Osteoblast (primary cell): ENCODE results near the gene FARP1. TPM values are rescaled to one million over a fixed set of nuclear protein-coding genes. Genes with fewer than 3 reads are reported as not detected.

ENCODE experiments used
- DNase-seq: peaks from one replicate; pipeline ENCODE4 v3.0.0; 2011; ENCODE audit warnings: low spot score, mixed read lengths; ENCODE audit not compliant: insufficient read length; ENCODE audit errors: missing footprints
- H2AFZ ChIP-seq: 2 replicates; pipeline ENCODE4 v1.6.0; 2011; ENCODE audit warnings: mild to moderate bottlenecking, low read length
- H3K27ac ChIP-seq: 2 replicates; pipeline ENCODE4 v1.5.1; 2011; ENCODE audit warnings: mild to moderate bottlenecking, low read depth, low read length, moderate library complexity
- H3K27me3 ChIP-seq: 2 replicates; pipeline ENCODE4 v1.6.0; 2012; ENCODE audit warnings: mild to moderate bottlenecking, control low read depth, inconsistent platforms, low read length, moderate library complexity; ENCODE audit not compliant: insufficient read depth
- H3K36me3 ChIP-seq: 2 replicates; pipeline ENCODE4 v1.5.1; 2011; ENCODE audit warnings: mild to moderate bottlenecking, low read length, control low read depth, moderate library complexity; ENCODE audit not compliant: insufficient read depth
- H3K4me1 ChIP-seq: 2 replicates; pipeline ENCODE4 v1.5.1; 2011; ENCODE audit warnings: mild to moderate bottlenecking, low read length, control low read depth, moderate library complexity; ENCODE audit not compliant: insufficient read depth
- H3K4me2 ChIP-seq: 2 replicates; pipeline ENCODE4 v1.6.0; 2011; ENCODE audit warnings: mild to moderate bottlenecking, low read length; ENCODE audit not compliant: insufficient read depth
- H3K4me3 ChIP-seq: fragments of 200-600 bp; sonication (generic); 3 replicates; pipeline ENCODE4 v1.5.1; 2012; ENCODE audit warnings: mild to moderate bottlenecking, low read length, inconsistent platforms; ENCODE audit not compliant: insufficient read depth
- H3K79me2 ChIP-seq: 2 replicates; pipeline ENCODE4 v1.6.0; 2012; ENCODE audit warnings: mild to moderate bottlenecking, low read length, control low read depth, inconsistent platforms; ENCODE audit not compliant: insufficient read depth
- H3K9me3 ChIP-seq: 2 replicates; pipeline ENCODE4 v1.5.1; 2011; ENCODE audit warnings: low read depth, low read length, control low read depth
- H4K20me1 ChIP-seq: 2 replicates; pipeline ENCODE4 v1.6.0; 2012; ENCODE audit warnings: mild to moderate bottlenecking, low read length, control low read depth; ENCODE audit not compliant: insufficient read depth
- CTCF ChIP-seq: IDR thresholded peaks from 2 replicates; pipeline ENCODE4 v1.5.1; 2011; ENCODE audit warnings: mild to moderate bottlenecking, low read depth, low read length, moderate library complexity; ENCODE audit errors: extremely low read depth
- total RNA-seq: library from RNA; depleted of rRNA; stranded (reverse); fragments of >200 nt; gene quantifications from 2 replicates; pipeline ENCODE4 v1.2.3, GENCODE V29; 2012

The FARP1 gene
- total RNA-seq, 1 donor: 36.2 TPM

GRCh38 chr13:98487522-98487921, 344.6 kb downstream of the FARP1 start:
- peaks cover 95% of the 10 kb centered on the region for H3K79me2 ChIP-seq
- no peaks in the 10 kb centered on the region for H3K36me3 ChIP-seq
- DNase-seq: no peak
- peaks cover 54% of the 10 kb centered on the region for H3K4me1 ChIP-seq
- no peak for TF ChIP-seq CTCF
- peak overlapping the region; percentile 78 for H3K27ac ChIP-seq
- no peak overlapping the region for H2AFZ ChIP-seq
- H4K20me1 ChIP-seq: peaks cover 40% of the 10 kb centered on the region
- H3K4me3 ChIP-seq: no peak overlapping the region
- no peak overlapping the region for H3K4me2 ChIP-seq
- no peaks in the 10 kb centered on the region for H3K9me3 ChIP-seq
- H3K27me3 ChIP-seq: no peaks in the 10 kb centered on the region

GRCh38 chr13:98488736-98489135, 345.8 kb downstream of the FARP1 start:
- peaks cover 41% of the 10 kb centered on the region for H3K4me1 ChIP-seq
- no peak overlapping the region for H3K4me3 ChIP-seq
- peak overlapping the region; percentile 78 for H3K27ac ChIP-seq
- peaks cover 95% of the 10 kb centered on the region for H3K79me2 ChIP-seq
- no peak overlapping the region for H2AFZ ChIP-seq
- H3K36me3 ChIP-seq: no peaks in the 10 kb centered on the region
- H3K9me3 ChIP-seq: no peaks in the 10 kb centered on the region
- H3K27me3 ChIP-seq: no peaks in the 10 kb centered on the region
- peaks cover 41% of the 10 kb centered on the region for H4K20me1 ChIP-seq
- no peak for DNase-seq
- no peak for TF ChIP-seq CTCF
- no peak overlapping the region for H3K4me2 ChIP-seq

- Histone ChIP-seq H4K20me1 (peaks cover 38% of the 10 kb centered on the region), H3K4me2 (no peak overlapping the region)
- no peak for TF ChIP-seq CTCF
Measured at GRCh38 chr13:98489446-98490194, 346.7 kb downstream of the FARP1 start.

GRCh38 chr13:98490195-98490836, 347.4 kb downstream of the FARP1 start:
- Histone ChIP-seq H3K27ac (no peak overlapping the region), H3K27me3 (no peaks in the 10 kb centered on the region), H2AFZ (no peak overlapping the region), H3K9me3 (no peaks in the 10 kb centered on the region), H4K20me1 (peaks cover 36% of the 10 kb centered on the region), H3K4me3 (no peak overlapping the region), H3K4me1 (peaks cover 26% of the 10 kb centered on the region), H3K36me3 (no peaks in the 10 kb centered on the region), H3K79me2 (peaks cover 91% of the 10 kb centered on the region), H3K4me2 (no peak overlapping the region)
- DNase-seq: no peak
- no peak for TF ChIP-seq CTCF

More at GRCh38 chr13:98489446-98490194, 346.7 kb downstream of the FARP1 start:
- Histone ChIP-seq H3K36me3 (no peaks in the 10 kb centered on the region), H3K27me3 (no peaks in the 10 kb centered on the region), H3K9me3 (no peaks in the 10 kb centered on the region), H3K4me1 (peaks cover 33% of the 10 kb centered on the region), H3K4me3 (no peak overlapping the region), H2AFZ (no peak overlapping the region), H3K79me2 (peaks cover 90% of the 10 kb centered on the region), H3K27ac (no peak overlapping the region)
- no peak for DNase-seq
